Forelimb muscle (tissue), 1 donor: ENCODE results near the gene ZNF354C. TPM values are rescaled to one million over a fixed set of nuclear protein-coding genes. Genes with fewer than 3 reads are reported as not detected.

ENCODE experiments used
- DNase-seq: peaks from one replicate; pipeline ENCODE4 v3.0.0-alpha.2; 2013; ENCODE audit warnings: low read depth
- polyA plus RNA-seq: library from polyadenylated mRNA; unstranded; fragments of 120-200 nt; gene quantifications from one replicate; pipeline ENCODE4 v1.2.1, GENCODE V29; 2013; ENCODE audit not compliant: insufficient read length

ZNF354C gene
- polyA plus RNA-seq, 1 donor: 7.4 TPM

- DNase-seq: no peak
These were observed 53.9 kb downstream of the ZNF354C start for GRCh38 chr5:179113945-179114641.

GRCh38 chr5:179114756-179115155 lies 54.6 kb downstream of the ZNF354C start:
- no peak for DNase-seq

- no peak for DNase-seq
These were observed 55.1 kb downstream of the ZNF354C start for GRCh38 chr5:179115307-179115706.

- DNase-seq: no peak
These were observed 55.8 kb downstream of the ZNF354C start for GRCh38 chr5:179115845-179116524.

- no peak for DNase-seq
These were observed 58.2 kb downstream of the ZNF354C start for GRCh38 chr5:179118338-179118737.

- no peak for DNase-seq
These were observed 58.7 kb downstream of the ZNF354C start for GRCh38 chr5:179118756-179119414.

GRCh38 chr5:179119415-179120170 lies 59.4 kb downstream of the ZNF354C start:
- DNase-seq: no peak

GRCh38 chr5:179120421-179120861 lies 60.3 kb downstream of the ZNF354C start:
- no peak for DNase-seq

- DNase-seq: no peak
These were observed 60.9 kb downstream of the ZNF354C start for GRCh38 chr5:179120951-179121666.

- no peak for DNase-seq
These were observed 61.5 kb downstream of the ZNF354C start for GRCh38 chr5:179121667-179122111.

GRCh38 chr5:179122411-179123108 lies 62.4 kb downstream of the ZNF354C start:
- no peak for DNase-seq

- DNase-seq: no peak
These were observed 62.9 kb downstream of the ZNF354C start for GRCh38 chr5:179123109-179123426.

GRCh38 chr5:179123491-179124272 lies 63.5 kb downstream of the ZNF354C start:
- DNase-seq: no peak

- DNase-seq: no peak
These were observed 64.2 kb downstream of the ZNF354C start for GRCh38 chr5:179124273-179124852.

- no peak for DNase-seq
These were observed 64.9 kb downstream of the ZNF354C start for GRCh38 chr5:179124853-179125788.

GRCh38 chr5:179125789-179126505 lies 65.8 kb downstream of the ZNF354C start:
- DNase-seq: no peak

GRCh38 chr5:179126506-179126991 lies 66.4 kb downstream of the ZNF354C start:
- no peak for DNase-seq
